K562 (cell line): ENCODE data around the gene IFT122. TPM values are rescaled to one million over a fixed set of nuclear protein-coding genes. Genes with fewer than 3 reads are reported as not detected.

Experiments
- ATAC-seq: fragments of 200-7000 bp; cut with Tn5 transposase; 3 replicates; pipeline ENCODE4 v1.9.1; 2020; ENCODE audit warnings: moderate library complexity
- BruUV-seq: library from RNA; stranded (reverse); fragments of 400-500 nt; replicated peaks from 2 replicates; lab custom pipeline; 2021; lab: Mats Ljungman, UMichigan
- CTCF ChIA-PET: fragments of 300-600 bp; formaldehyde crosslinking; extraction: SDS; loops from one replicate; lab custom pipeline; 2021; ENCODE audit warnings: low intra/inter-chr PET ratio; lab: Yijun Ruan, JAX
- POLR2A ChIA-PET: fragments of 300-600, 350-650 bp; sonication (Branson Sonifier 250); formaldehyde crosslinking; extraction: SDS; loops from one replicate; lab custom pipeline; 2021; ENCODE audit warnings: antibody characterized with exemption, inconsistent platforms; lab: Yijun Ruan, JAX
- DNase-seq, 4 experiments: peaks; one replicate each; pipeline versions ENCODE4 v3.0.0 to v3.0.0-alpha.2; 2011 to 2018; ENCODE audit warnings: low spot score in 3 of 4, mixed read lengths in 3 of 4; ENCODE audit errors: extremely low read depth in 1 of 4
- FAIRE-seq: peaks from 2 replicates; lab custom pipeline; 2011; peaks lifted over from hg19 to GRCh38; lab: Jason Lieb, UNC
- H2AFZ ChIP-seq: 2 replicates; pipeline ENCODE4 v1.6.0; 2011; ENCODE audit warnings: low read depth, low read length, control low read depth, inconsistent platforms
- H3K27ac ChIP-seq: fragments of 200-600 bp; 3 replicates; pipeline ENCODE4 v1.8.0; 2011; ENCODE audit warnings: low read depth, mild to moderate bottlenecking, control low read depth, inconsistent platforms, low read length, moderate library complexity, mixed read lengths; ENCODE audit errors: extremely low read depth
- H3K27me3 ChIP-seq, 2 experiments: fragments of 300-600 bp in 1 of 2; 2 replicates in 1 of 2; 3 replicates in 1 of 2; pipeline versions ENCODE4 v1.6.0 to v1.8.0; 2011; ENCODE audit warnings: inconsistent platforms in 2 of 2, low read length in 2 of 2, mild to moderate bottlenecking in 1 of 2, mixed read lengths in 1 of 2, moderate library complexity in 1 of 2; ENCODE audit not compliant: control insufficient read depth in 2 of 2, insufficient read depth in 2 of 2
- H3K36me3 ChIP-seq: fragments of 300-600 bp; 3 replicates; pipeline ENCODE4 v1.8.0; 2011; ENCODE audit warnings: mild to moderate bottlenecking, low read length, inconsistent platforms; ENCODE audit not compliant: control insufficient read depth, insufficient read depth
- H3K4me1 ChIP-seq, 2 experiments: fragments of 200-600 bp in 1 of 2; replicated peaks in 1 of 2; 2 replicates in 1 of 2; 3 replicates in 1 of 2; pipeline versions ENCODE4 v1.5.1 to v1.8.0; 2011; ENCODE audit warnings: inconsistent platforms in 2 of 2, low read length in 2 of 2, mild to moderate bottlenecking in 1 of 2, mixed read lengths in 1 of 2, moderate library complexity in 1 of 2; ENCODE audit not compliant: control insufficient read depth in 2 of 2, insufficient read depth in 2 of 2
- H3K4me2 ChIP-seq: 2 replicates; pipeline ENCODE4 v1.6.1; 2011; ENCODE audit warnings: low read length, control low read depth, inconsistent platforms, mixed read lengths; ENCODE audit not compliant: insufficient read depth
- H3K4me3 ChIP-seq: fragments of 200-600 bp; sonication (generic), shearing (Covaris generic); 2 replicates; pipeline ENCODE4 v1.5.1; 2016; ENCODE audit warnings: control low read depth, inconsistent platforms
- H3K79me2 ChIP-seq: fragments of 200-600 bp; 3 replicates; pipeline ENCODE4 v1.8.0; 2011; ENCODE audit warnings: low read length, inconsistent platforms; ENCODE audit not compliant: control insufficient read depth, insufficient read depth
- H3K9ac ChIP-seq, 2 experiments: 2 replicates each; pipeline versions ENCODE4 v1.6.0 to v1.6.1; 2011; ENCODE audit warnings: low read depth in 2 of 2, low read length in 2 of 2, control low read depth in 1 of 2, inconsistent platforms in 1 of 2, mild to moderate bottlenecking in 1 of 2, mixed read lengths in 1 of 2; ENCODE audit not compliant: insufficient read depth in 1 of 2
- H3K9me1 ChIP-seq: one replicate; pipeline ENCODE4 v1.6.0; 2011; ENCODE audit warnings: inconsistent platforms, mild to moderate bottlenecking, low read length, moderate library complexity; ENCODE audit not compliant: control insufficient read depth, insufficient read depth
- H3K9me3 ChIP-seq: replicated peaks from 2 replicates; pipeline ENCODE4 v1.5.1; 2011; ENCODE audit warnings: low read depth, low read length, inconsistent platforms; ENCODE audit not compliant: control insufficient read depth, insufficient read depth
- H4K20me1 ChIP-seq: replicated peaks from 2 replicates; pipeline ENCODE4 v1.6.1; 2011; ENCODE audit warnings: low read length, inconsistent platforms, mixed read lengths; ENCODE audit not compliant: control insufficient read depth, insufficient read depth
- ARID2 ChIP-seq: fragments of 450-650 bp; IDR thresholded peaks from 2 replicates; pipeline ENCODE4 v1.6.1; 2017; ENCODE audit warnings: antibody characterized with exemption, mild to moderate bottlenecking
- BCL6 ChIP-seq: fragments of 250-450 bp; sonication (Bioruptor Pico); IDR thresholded peaks from 2 replicates; pipeline ENCODE4 v1.4.0; 2020
- BHLHE40 ChIP-seq: IDR thresholded peaks from 2 replicates; pipeline ENCODE4 v1.6.1; 2011; ENCODE audit warnings: low read length, improper control_type of control experiment
- CXXC5 ChIP-seq: fragments of 250-450 bp; sonication (Bioruptor Pico); IDR thresholded peaks from 2 replicates; pipeline ENCODE4 v1.8.0; 2022; ENCODE audit warnings: inconsistent platforms, mild to moderate bottlenecking, moderate library complexity
- GATAD2A ChIP-seq: fragments of 450-650 bp; IDR thresholded peaks from 2 replicates; pipeline ENCODE4 v1.6.1; 2017
- MAZ ChIP-seq, 2 experiments: fragments of 450-650 bp in 1 of 2; sonication (generic) in 1 of 2; formaldehyde crosslinking; IDR thresholded peaks in 1 of 2; conservative IDR thresholded peaks in 1 of 2; 2 replicates each; pipeline versions ENCODE4 v1.4.0 to v1.5.0; 2020; ENCODE audit warnings: mild to moderate bottlenecking in 1 of 2, missing genetic modification reagents in 1 of 2
- NCOA4 ChIP-seq: fragments of 450-650 bp; IDR thresholded peaks from 2 replicates; pipeline ENCODE4 v1.6.1; 2018; ENCODE audit warnings: mild to moderate bottlenecking; ENCODE audit not compliant: partially characterized antibody
- NCOA6 ChIP-seq: fragments of 450-650 bp; IDR thresholded peaks from 2 replicates; pipeline ENCODE4 v1.6.1; 2017; ENCODE audit warnings: mild to moderate bottlenecking
- RBM39 ChIP-seq: fragments of 200-400 bp; formaldehyde crosslinking; optimal IDR thresholded peaks from 2 replicates; pipeline ENCODE3; 2018; ENCODE audit warnings: low read depth, low read length
- XRCC3 ChIP-seq: fragments of 450-650 bp; IDR thresholded peaks from 2 replicates; pipeline ENCODE4 v1.6.1; 2017; ENCODE audit warnings: mild to moderate bottlenecking, moderate library complexity
- ZEB2 ChIP-seq: fragments of 450-650 bp; IDR thresholded peaks from 2 replicates; pipeline ENCODE4 v1.6.1; 2016
- WGBS: fragments of 100-300 bp; shearing (Covaris generic); methylation state at CpG from one replicate; pipeline ENCODE4 v1.1.6; 2016; ENCODE audit warnings: low coverage, mixed read lengths; ENCODE audit not compliant: insufficient coverage; ENCODE audit errors: missing lambda C conversion rate; 5-methylcytosine and 5-hydroxymethylcytosine counted together
- in situ Hi-C: fragments of 300-500 bp; cut with MboI; formaldehyde crosslinking; loops from 4 replicates; pipeline ENCODE4 v1.15.0; 2018; ENCODE audit warnings: inconsistent platforms, mixed read lengths
- intact Hi-C: fragments of 100-400 bp; cut with micrococcal nuclease; formaldehyde crosslinking; loops from 2 replicates; pipeline ENCODE4 v1.14.2; 2022
- polyA plus RNA-seq, 8 experiments: library from polyadenylated mRNA; depleted of rRNA in 4 of 8; stranded (reverse) in 5 of 8; unstranded in 3 of 8; fragments of >200 nt; fragmentation: Nextera tagmentation in 2 of 8; fragmentation: Illumina TruSeq in 1 of 8; extraction: Ambion mirVana in 2 of 8; extraction: Trizol in 1 of 8; gene quantifications; 2 replicates each; pipeline versions ENCODE4 v1.2.1 to v1.2.3, GENCODE V29; 2011 to 2014; ENCODE audit warnings: inconsistent platforms in 1 of 8, missing spikeins in 1 of 8
- total RNA-seq, 7 experiments: library from RNA; depleted of rRNA in 6 of 7; stranded (reverse); fragments of >200 nt in 6 of 7; fragmentation: Illumina TruSeq in 2 of 7; extraction: Trizol in 2 of 7; gene quantifications; 2 replicates each; pipeline versions ENCODE4 v1.2.1 to v1.2.3, GENCODE V29; 2011 to 2021; ENCODE audit warnings: low replicate concordance in 1 of 7

The IFT122 gene
- total and polyA plus RNA-seq, 9 of the 15 experiments (the other 6 are each of a cell fraction or from before 2014, with no cell fraction given): 2.4 to 11.5 (median 7.7) TPM

DNA sequence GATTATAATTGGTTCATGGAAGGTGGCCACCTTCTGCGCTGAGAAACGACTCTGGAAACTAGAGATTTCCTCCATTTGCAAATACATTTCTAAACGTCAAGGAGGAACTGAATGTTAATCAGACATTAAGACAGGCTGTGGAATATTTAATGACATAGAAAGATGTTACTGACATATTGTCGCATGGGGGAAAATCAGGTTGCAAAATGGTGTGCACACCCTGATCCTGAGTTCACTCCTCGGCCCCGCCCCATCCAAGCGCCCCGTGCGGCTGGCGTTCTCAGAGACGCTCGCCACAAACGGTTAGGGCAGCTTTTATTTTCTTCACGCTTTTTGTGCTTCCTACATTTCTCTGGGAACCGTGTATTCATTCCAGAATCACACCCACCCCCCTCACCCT, 113.7 kb downstream of the IFT122 start:
- DNase-seq (peak; percentile 41 to 64 (median 56)), ATAC-seq (peak; percentile 83), FAIRE-seq (no peak)
- 3% methylated on average over 14 of the region's 15 CpGs for WGBS
- Histone ChIP-seq H3K9ac (no peak overlapping the region), H3K4me3 (no peak overlapping the region), H3K27me3 (no peaks in the 10 kb centered on the region), H4K20me1 (no peaks in the 10 kb centered on the region), H3K9me3 (no peaks in the 10 kb centered on the region), H3K4me2 (no peak overlapping the region; the same call in 1 of the 2 replicates), H2AFZ (no peak overlapping the region; the same call in 1 of the 2 replicates), H3K27ac (no peak overlapping the region), H3K4me1 (peaks cover 7 to 40% of the 10 kb centered on the region in 2 experiments; a peak in 4 of 5 replicates), H3K9me1 (no peaks in the 10 kb centered on the region), H3K36me3 (peaks cover 7% of the 10 kb centered on the region; the same call in 1 of the 3 replicates), H3K79me2 (no peaks in the 10 kb centered on the region)
- in situ Hi-C loops: no loop called here
- ChIA-PET CTCF (no interaction called here), POLR2A (interaction anchor here (1.0 to 1.2 kb wide), 2 partner anchors 8 to 10 kb away, joined by 3 to 4 read pairs; no protein-coding TSS in a partner anchor)
- TF ChIP-seq BHLHE40: 0 out of 2 replicates have a peak, but pooled peaks have one; percentile 5
- no peak for TF ChIP-seq GATAD2A
- TF ChIP-seq CXXC5 (CRISPR knock-in tag): 0 out of 2 replicates have a peak, but pooled peaks have one; percentile 15
- TF ChIP-seq RBM39: no peak
- no peak for TF ChIP-seq BCL6 (CRISPR knock-in tag)
- TF ChIP-seq NCOA4: no peak
- 0 out of 4 replicates have a peak, but pooled peaks of 1 of the 2 experiments have one; percentile 39 for TF ChIP-seq MAZ (CRISPR knock-in tag; conservative IDR thresholded peaks at IDR 0.05 in 1 of 2, IDR thresholded peaks at IDR 0.05 in 1 of 2)
- no peak for TF ChIP-seq ARID2
- no peak for TF ChIP-seq NCOA6
- TF ChIP-seq ZEB2: no peak
- TF ChIP-seq XRCC3: no peak
- intact Hi-C loops: no loop called here
- no TSS peak for BruUV-seq
